ENCODE results near the gene TLE2. TPM values are rescaled to one million over a fixed set of nuclear protein-coding genes. Genes with fewer than 3 reads are reported as not detected.

The TLE2 gene
- total RNA-seq, 4 donors from 2014 or later, result 18.2 to 35.6 (median 27.3) TPM

- H3K4me3 ChIP-seq, result peak overlapping the region; percentile 54
- no peaks in the 10 kb centered on the region for H3K9me3 ChIP-seq
- peak; percentile 95 to 97 for DNase-seq (ENCODE audit: low spot score in 2 of 2)
- WGBS, result 4% methylated on average over 12 of the region's 44 CpGs
- H3K27me3 ChIP-seq, result no peaks in the 10 kb centered on the region
- peaks cover 25% of the 10 kb centered on the region for H3K4me1 ChIP-seq
- TF ChIP-seq CTCF (IDR thresholded peaks at IDR 0.05) (no peak), POLR2A (IDR thresholded peaks at IDR 0.05) (no peak), POLR2AphosphoS5 (IDR thresholded peaks at IDR 0.05) (no peak), EP300 (IDR thresholded peaks at IDR 0.05) (no peak)
- peak overlapping the region; percentile 80 for H3K27ac ChIP-seq
- H3K36me3 ChIP-seq, result no peaks in the 10 kb centered on the region
These were observed 7.3 kb upstream of the TLE2 start for GRCh38 chr19:3036119-3036976.

GRCh38 chr19:3035542-3036118 lies 6.5 kb upstream of the TLE2 start:
- Histone ChIP-seq H3K27ac (peak overlapping the region; percentile 80), H3K27me3 (no peaks in the 10 kb centered on the region), H3K4me3 (peak overlapping the region; percentile 54), H3K4me1 (peaks cover 25% of the 10 kb centered on the region), H3K9me3 (no peaks in the 10 kb centered on the region), H3K36me3 (no peaks in the 10 kb centered on the region)
- DNase-seq (ENCODE audit: low spot score in 2 of 2), result peak; percentile 99
- under 1% methylated on average over 22 of the region's 29 CpGs for WGBS
- TF ChIP-seq POLR2A (IDR thresholded peaks at IDR 0.05) (no peak), EP300 (IDR thresholded peaks at IDR 0.05) (no peak), POLR2AphosphoS5 (IDR thresholded peaks at IDR 0.05) (peak in 1 of 3 donors; percentile 48)

- 8% methylated on average over 23 of the region's 28 CpGs for WGBS
- Histone ChIP-seq H3K9me3 (no peaks in the 10 kb centered on the region), H3K27me3 (no peaks in the 10 kb centered on the region), H3K4me3 (peak overlapping the region; percentile 54), H3K4me1 (peaks cover 25% of the 10 kb centered on the region), H3K36me3 (no peaks in the 10 kb centered on the region), H3K27ac (peak overlapping the region; percentile 80)
- DNase-seq (ENCODE audit: low spot score in 2 of 2), result peak in 1 of 2 donors; percentile 80
- TF ChIP-seq CTCF (IDR thresholded peaks at IDR 0.05), result no peak
- no peak for TF ChIP-seq EP300 (IDR thresholded peaks at IDR 0.05)
- no peak for TF ChIP-seq POLR2A (IDR thresholded peaks at IDR 0.05)
- TF ChIP-seq POLR2AphosphoS5 (IDR thresholded peaks at IDR 0.05), result no peak
These were observed 5.8 kb upstream of the TLE2 start for GRCh38 chr19:3034656-3035541.

- Histone ChIP-seq H3K27me3 (no peaks in the 10 kb centered on the region), H3K27ac (peak overlapping the region; percentile 80), H3K36me3 (no peaks in the 10 kb centered on the region), H3K4me1 (peaks cover 30% of the 10 kb centered on the region), H3K9me3 (no peaks in the 10 kb centered on the region), H3K4me3 (no peak overlapping the region)
- TF ChIP-seq POLR2A (IDR thresholded peaks at IDR 0.05) (no peak), POLR2AphosphoS5 (IDR thresholded peaks at IDR 0.05) (no peak), EP300 (IDR thresholded peaks at IDR 0.05) (no peak), CTCF (IDR thresholded peaks at IDR 0.05) (no peak)
- DNase-seq (ENCODE audit: low spot score in 2 of 2), result no peak
These were observed 5.3 kb upstream of the TLE2 start for GRCh38 chr19:3034406-3034655.

- no peak overlapping the region for H3K4me3 ChIP-seq
- H3K27ac ChIP-seq, result no peak overlapping the region
These were observed 4.7 kb upstream of the TLE2 start for GRCh38 chr19:3033595-3034405.

More at GRCh38 chr19:3033595-3034405, 4.7 kb upstream of the TLE2 start:
- Histone ChIP-seq H3K27me3 (no peaks in the 10 kb centered on the region), H3K36me3 (no peaks in the 10 kb centered on the region), H3K9me3 (no peaks in the 10 kb centered on the region), H3K4me1 (peaks cover 31% of the 10 kb centered on the region)
- no peak for DNase-seq (ENCODE audit: low spot score in 2 of 2)
- TF ChIP-seq EP300 (IDR thresholded peaks at IDR 0.05) (no peak), CTCF (IDR thresholded peaks at IDR 0.05) (no peak), POLR2A (IDR thresholded peaks at IDR 0.05) (no peak), POLR2AphosphoS5 (IDR thresholded peaks at IDR 0.05) (no peak)
- WGBS, result 68% methylated on average over 11 of the region's 11 CpGs

Measured in suprapubic skin (tissue), 4 donors.